GM23338 (cell line): Measurements from ENCODE around the gene LRRIQ4. TPM values are rescaled to one million over a fixed set of nuclear protein-coding genes. Genes with fewer than 3 reads are reported as not detected.

ENCODE experiments used
- ATAC-seq: fragments of 200-7000 bp; cut with Tn5 transposase; 3 replicates; pipeline ENCODE4 v1.9.1; 2020
- DNase-seq: peaks from one replicate; pipeline ENCODE4 v3.0.0-alpha.2; 2015; ENCODE audit warnings: low spot score
- H2AFZ ChIP-seq: fragments of 200-600 bp; sonication (generic); 2 replicates; pipeline ENCODE4 v1.8.0; 2016; ENCODE audit warnings: antibody characterized with exemption, mild to moderate bottlenecking, moderate library complexity
- H3F3A ChIP-seq: fragments of 200-600 bp; sonication (generic); replicated peaks from 2 replicates; pipeline ENCODE4 v1.8.0; 2017; ENCODE audit warnings: antibody characterized with exemption, mixed run types, low read depth
- H3K27ac ChIP-seq: fragments of 200-600 bp; sonication (generic); 2 replicates; pipeline ENCODE4 v1.6.1; 2016; ENCODE audit warnings: low read depth
- H3K27me3 ChIP-seq: fragments of 200-600 bp; sonication (generic); 2 replicates; pipeline ENCODE4 v1.8.0; 2016; ENCODE audit warnings: mild to moderate bottlenecking, mixed run types, moderate library complexity; ENCODE audit not compliant: insufficient read depth
- H3K36me3 ChIP-seq: fragments of 200-600 bp; sonication (generic); 2 replicates; pipeline ENCODE4 v1.8.0; 2016; ENCODE audit warnings: mild to moderate bottlenecking; ENCODE audit not compliant: insufficient read depth
- H3K4me1 ChIP-seq: fragments of 200-600 bp; sonication (generic); 2 replicates; pipeline ENCODE4 v1.8.0; 2016; ENCODE audit warnings: mild to moderate bottlenecking, moderate library complexity; ENCODE audit not compliant: insufficient read depth
- H3K4me2 ChIP-seq: fragments of 200-600 bp; sonication (generic); 2 replicates; pipeline ENCODE4 v1.7.1; 2017; ENCODE audit warnings: mixed run types
- H3K4me3 ChIP-seq: fragments of 200-600 bp; sonication (generic); 2 replicates; pipeline ENCODE4 v1.6.1; 2016; ENCODE audit warnings: mixed run types
- H3K79me2 ChIP-seq: fragments of 200-600 bp; sonication (generic); replicated peaks from 2 replicates; pipeline ENCODE4 v1.8.0; 2017; ENCODE audit warnings: mild to moderate bottlenecking; ENCODE audit not compliant: insufficient read depth
- H3K9me2 ChIP-seq: fragments of 200-600 bp; sonication (generic); 2 replicates; pipeline ENCODE4 v1.8.0; 2017; ENCODE audit not compliant: insufficient read depth
- H4K20me1 ChIP-seq: fragments of 200-600 bp; sonication (generic); replicated peaks from 2 replicates; pipeline ENCODE4 v1.8.0; 2017; ENCODE audit warnings: mild to moderate bottlenecking; ENCODE audit not compliant: insufficient read depth
- H3K27ac Mint-ChIP-seq: 2 replicates; pipeline ENCODE4 v1.8.0; 2020; ENCODE audit warnings: inconsistent platforms, mild to moderate bottlenecking, moderate library complexity, mixed read lengths
- H3K27me3 Mint-ChIP-seq: 3 replicates; pipeline ENCODE4 v1.8.0; 2022; ENCODE audit warnings: low read depth, mild to moderate bottlenecking, moderate library complexity, mixed read lengths, inconsistent platforms; ENCODE audit not compliant: insufficient read depth, poor library complexity
- H3K36me3 Mint-ChIP-seq: 3 replicates; pipeline ENCODE4 v1.8.0; 2021; ENCODE audit warnings: low read depth, mild to moderate bottlenecking, inconsistent platforms, moderate library complexity, mixed read lengths
- H3K4me1 Mint-ChIP-seq: 3 replicates; pipeline ENCODE4 v1.8.0; 2020; ENCODE audit warnings: mild to moderate bottlenecking, inconsistent platforms, mixed read lengths
- H3K4me3 Mint-ChIP-seq: 3 replicates; pipeline ENCODE4 v1.8.0; 2021; ENCODE audit warnings: moderate library complexity, mild to moderate bottlenecking, inconsistent platforms, mixed read lengths
- H3K9me3 Mint-ChIP-seq: 3 replicates; pipeline ENCODE4 v1.8.0; 2020; ENCODE audit warnings: moderate library complexity, mild to moderate bottlenecking, inconsistent platforms, mixed read lengths
- CREB1 ChIP-seq: fragments of 250-450 bp; sonication (Bioruptor Pico); IDR thresholded peaks from 2 replicates; pipeline ENCODE4 v1.5.0; 2020; ENCODE audit warnings: low read depth, mild to moderate bottlenecking, moderate library complexity
- STAT1 ChIP-seq: IDR thresholded peaks from one replicate; pipeline ENCODE4 v1.6.1; 2016; ENCODE audit warnings: antibody characterized with exemption; ENCODE audit not compliant: unreplicated experiment
- ZNF114 ChIP-seq: fragments of 250-450 bp; sonication (Bioruptor Pico); IDR thresholded peaks from 2 replicates; pipeline ENCODE4 v1.5.0; 2020; ENCODE audit warnings: mild to moderate bottlenecking, moderate library complexity
- ZNF462 ChIP-seq: fragments of 250-450 bp; sonication (Bioruptor Pico); IDR thresholded peaks from 2 replicates; pipeline ENCODE4 v1.5.0; 2020; ENCODE audit warnings: mild to moderate bottlenecking, moderate library complexity
- polyA plus RNA-seq: library from polyadenylated mRNA; unstranded; fragments of >200 nt; fragmentation: Nextera tagmentation; extraction: Ambion mirVana; gene quantifications from 2 replicates; pipeline ENCODE4 v1.2.1, GENCODE V29; 2016
- total RNA-seq: library from RNA; depleted of rRNA; stranded (reverse); fragments of >200 nt; shearing (Covaris generic); gene quantifications from 2 replicates; pipeline ENCODE4 v1.2.3, GENCODE V29; 2014

The LRRIQ4 gene
- total and polyA plus RNA-seq, 2 experiments from 2014 or later = 0.29 TPM; not detected in 1

- TF ChIP-seq ZNF462 (CRISPR knock-in tag) (no peak), ZNF114 (CRISPR knock-in tag) (0 out of 2 replicates have a peak, but pooled peaks have one; percentile 25), CREB1 (CRISPR knock-in tag) (peak; percentile 77), STAT1 (no peak)
- peaks cover 20% of the 10 kb centered on the region for H3K27me3 Mint-ChIP-seq
- Histone ChIP-seq H3K4me2 (peak within 1 kb of the TSS; percentile 95), H3K4me1 (peaks cover 10% of the 10 kb centered on the region), H2AFZ (peak within 1 kb of the TSS; percentile 95), H3K27ac (peak within 1 kb of the TSS; percentile 98), H3F3A (peaks cover 9% of the 10 kb centered on the region; the same call in 1 of the 2 replicates), H4K20me1 (no peaks in the 10 kb centered on the region), H3K4me3 (peak within 1 kb of the TSS; percentile 88), H3K27me3 (no peaks in the 10 kb centered on the region), H3K9me2 (no peaks in the 10 kb centered on the region), H3K36me3 (no peaks in the 10 kb centered on the region), H3K79me2 (peaks cover 12% of the 10 kb centered on the region)
- peaks cover 19% of the 10 kb centered on the region for H3K4me1 Mint-ChIP-seq
- H3K9me3 Mint-ChIP-seq = peaks cover 12% of the 10 kb centered on the region; the same call in 1 of the 3 replicates
- peaks cover 12% of the 10 kb centered on the region for H3K36me3 Mint-ChIP-seq
- ATAC-seq (peak; percentile 37), DNase-seq (peak; percentile 85)
- peak within 1 kb of the TSS; percentile 82 for H3K27ac Mint-ChIP-seq
- peak within 1 kb of the TSS; percentile 90 for H3K4me3 Mint-ChIP-seq
These were observed 43.1 kb upstream of the LRRIQ4 start, which contains the start of gene ACTRT3 for GRCh38 chr3:169769287-169770181. TSS of gene ACTRT3 (minus strand) at chr3:169769561. CDS start at chr3:169769520, 41 bp downstream.
